NB4 (cell line): ENCODE data around the gene PET100.

Experiments
- DNase-seq: peaks from one replicate; pipeline ENCODE4 v3.0.0; 2010; ENCODE audit warnings: low read depth
- H3K4me3 ChIP-seq: one replicate; pipeline ENCODE4 v1.5.1; 2011; ENCODE audit warnings: mild to moderate bottlenecking, low read depth, low read length, moderate library complexity
- CTCF ChIP-seq: IDR thresholded peaks from one replicate; pipeline ENCODE4 v1.5.1; 2012; ENCODE audit warnings: low read depth, low read length
- MAX ChIP-seq: IDR thresholded peaks from 2 replicates; pipeline ENCODE4 v1.6.1; 2011; ENCODE audit warnings: low read depth, low read length
- MYC ChIP-seq: IDR thresholded peaks from 2 replicates; pipeline ENCODE4 v1.6.1; 2011; ENCODE audit warnings: low read depth, low read length
- POLR2A ChIP-seq: IDR thresholded peaks from 2 replicates; pipeline ENCODE4 v1.6.1; 2011; ENCODE audit warnings: mild to moderate bottlenecking; ENCODE audit not compliant: insufficient read length; ENCODE audit errors: extremely low read depth

PET100 gene

GRCh38 chr19:7672522-7672921 lies 42.9 kb downstream of the PET100 start:
- TF ChIP-seq POLR2A (no peak), MAX (no peak), CTCF (no peak), MYC (no peak)
- no peak overlapping the region for H3K4me3 ChIP-seq
- DNase-seq = no peak

- no peak for TF ChIP-seq POLR2A
- peak; percentile 27; the same call in 1 of the 2 replicates for TF ChIP-seq MAX
- no peak; the same call in 1 of the 2 replicates for TF ChIP-seq MYC
- TF ChIP-seq CTCF = no peak
Observed at GRCh38 chr19:7674010-7675005, 44.7 kb downstream of the PET100 start.

GRCh38 chr19:7676376-7676775 lies 46.8 kb downstream of the PET100 start:
- DNase-seq = peak; percentile 97
- TF ChIP-seq MYC = no peak
- no peak for TF ChIP-seq POLR2A
- TF ChIP-seq CTCF = no peak
- TF ChIP-seq MAX = no peak
- H3K4me3 ChIP-seq = peak overlapping the region; percentile 53

More at GRCh38 chr19:7674010-7675005, 44.7 kb downstream of the PET100 start:
- no peak overlapping the region for H3K4me3 ChIP-seq
- peak; percentile 96 for DNase-seq

GRCh38 chr19:7676854-7677253 lies 47.3 kb downstream of the PET100 start, which contains the start of gene MCEMP1:
Gene MCEMP1 (plus strand): TSS chr19:7677090. CDS start chr19:7677121, 31 bp downstream.
- TF ChIP-seq POLR2A (no peak), CTCF (no peak), MYC (no peak)
- DNase-seq = peak; percentile 80
- H3K4me3 ChIP-seq = peak within 1 kb of the TSS; percentile 53

GRCh38 chr19:7677669-7678311 lies 48.2 kb downstream of the PET100 start:
- DNase-seq = peak; percentile 51
- TF ChIP-seq MYC (no peak), MAX (no peak), POLR2A (no peak), CTCF (no peak)

More at GRCh38 chr19:7677669-7678311, 48.2 kb downstream of the PET100 start:
- H3K4me3 ChIP-seq = no peak overlapping the region
